Karpas-422 (cell line): ENCODE data around the gene DYSF. TPM values are rescaled to one million over a fixed set of nuclear protein-coding genes. Genes with fewer than 3 reads are reported as not detected.

Source experiments
- DNase-seq: peaks from one replicate; pipeline ENCODE4 v3.0.0-alpha.2; 2015
- H2AFZ ChIP-seq: fragments of 200-600 bp; sonication (generic); 2 replicates; pipeline ENCODE4 v1.6.1; 2014; ENCODE audit warnings: antibody characterized with exemption, low read length, mixed read lengths
- H3K27ac ChIP-seq: fragments of 200-600 bp; sonication (generic); 2 replicates; pipeline ENCODE4 v1.5.1; 2014; ENCODE audit warnings: mild to moderate bottlenecking, low read length, moderate library complexity
- H3K27me3 ChIP-seq: fragments of 200-600 bp; sonication (generic); 2 replicates; pipeline ENCODE4 v1.6.1; 2014; ENCODE audit warnings: low read length, mixed read lengths
- H3K36me3 ChIP-seq: fragments of 200-600 bp; sonication (generic); 2 replicates; pipeline ENCODE4 v1.6.1; 2014; ENCODE audit warnings: low read length, mixed read lengths; ENCODE audit not compliant: insufficient read depth
- H3K4me1 ChIP-seq: fragments of 200-600 bp; sonication (generic); 2 replicates; pipeline ENCODE4 v1.6.1; 2014; ENCODE audit warnings: mild to moderate bottlenecking, low read length, mixed read lengths
- H3K4me2 ChIP-seq: fragments of 200-600 bp; sonication (generic); 2 replicates; pipeline ENCODE4 v1.6.1; 2014; ENCODE audit warnings: low read length, low read depth, mild to moderate bottlenecking; ENCODE audit not compliant: poor library complexity, severe bottlenecking
- H3K4me3 ChIP-seq: fragments of 200-600 bp; sonication (generic); 2 replicates; pipeline ENCODE4 v1.5.1; 2014; ENCODE audit warnings: mild to moderate bottlenecking, antibody characterized with exemption, low read length, mixed read lengths
- H3K79me2 ChIP-seq: fragments of 200-600 bp; sonication (generic); 2 replicates; pipeline ENCODE4 v1.6.1; 2014; ENCODE audit warnings: mild to moderate bottlenecking, low read length, mixed read lengths
- H3K9ac ChIP-seq: fragments of 200-600 bp; sonication (generic); 2 replicates; pipeline ENCODE4 v1.6.0; 2014; ENCODE audit warnings: low read length
- H3K9me2 ChIP-seq: fragments of 200-600 bp; sonication (generic), shearing (Covaris generic); replicated peaks from 2 replicates; pipeline ENCODE4 v1.6.0; 2014; ENCODE audit warnings: mild to moderate bottlenecking, low read length, moderate library complexity; ENCODE audit not compliant: insufficient read depth
- H3K9me3 ChIP-seq: fragments of 300-700, 200-600 bp; sonication (generic); 2 replicates; pipeline ENCODE4 v1.6.1; 2014; ENCODE audit warnings: low read length, mixed read lengths
- H4K20me1 ChIP-seq: fragments of 200-600 bp; sonication (generic); 2 replicates; pipeline ENCODE4 v1.6.1; 2014; ENCODE audit warnings: mild to moderate bottlenecking, antibody characterized with exemption, low read length, low read depth; ENCODE audit not compliant: insufficient read depth
- total RNA-seq: library from RNA; depleted of rRNA; stranded (reverse); fragments of >200 nt; shearing (Covaris generic); gene quantifications from 2 replicates; pipeline ENCODE4 v1.2.3, GENCODE V29; 2014; ENCODE audit warnings: low replicate concordance

Gene DYSF
- total RNA-seq, 1 experiment from 2014 or later, result not detected

DNA sequence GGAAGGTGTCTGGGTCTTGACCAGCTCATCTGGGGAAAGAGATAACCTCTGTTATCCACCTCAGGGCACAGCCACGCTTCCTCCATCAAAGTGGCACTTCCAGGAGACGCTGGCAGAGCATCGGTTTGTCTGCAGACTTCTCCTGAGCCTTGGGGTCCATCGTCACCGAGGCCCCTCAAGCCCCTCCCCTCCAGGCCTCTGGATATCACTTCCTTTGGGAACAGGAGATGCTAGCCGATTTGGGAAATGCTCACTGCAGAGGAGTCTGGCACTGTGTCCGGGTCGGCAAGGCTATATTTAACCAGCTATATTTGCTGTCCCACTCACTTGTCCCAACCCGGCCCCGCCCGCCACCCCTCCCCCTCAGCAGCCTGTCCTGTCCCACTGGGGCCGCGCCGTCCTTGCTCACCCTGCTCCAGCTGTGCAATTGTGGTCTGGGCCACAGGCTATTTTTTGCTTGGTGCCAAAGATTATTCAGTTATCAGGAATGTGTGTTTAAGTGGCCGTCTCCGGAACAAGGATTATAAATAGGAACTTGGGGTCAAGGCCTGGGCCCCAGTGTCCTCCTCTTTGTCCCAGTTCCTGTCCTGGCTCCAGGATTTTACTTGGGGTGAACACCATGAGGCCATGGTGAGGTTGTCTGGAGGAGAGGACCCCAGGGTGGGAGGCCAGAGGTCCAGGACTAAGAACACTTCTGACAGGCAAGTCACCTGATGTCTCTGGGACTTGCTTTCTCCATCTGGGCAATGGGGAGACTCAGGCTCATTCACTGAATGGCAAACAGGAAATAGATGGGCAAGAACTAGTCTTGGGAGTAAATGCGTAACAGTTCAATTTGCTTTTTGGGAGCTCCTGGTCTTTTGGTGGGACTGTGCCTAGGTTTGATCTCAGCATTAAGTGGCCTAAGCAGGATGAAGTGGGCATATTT is 263.6 kb downstream of the DYSF start:
- H2AFZ ChIP-seq, result no peak overlapping the region
- no peak overlapping the region for H3K4me2 ChIP-seq
- H3K79me2 ChIP-seq, result no peaks in the 10 kb centered on the region
- H3K36me3 ChIP-seq, result no peaks in the 10 kb centered on the region
- H3K4me3 ChIP-seq, result no peak overlapping the region
- no peaks in the 10 kb centered on the region for H4K20me1 ChIP-seq
- H3K27me3 ChIP-seq, result no peaks in the 10 kb centered on the region; the same call in 1 of the 2 replicates
- H3K27ac ChIP-seq, result no peak overlapping the region
- H3K4me1 ChIP-seq, result no peaks in the 10 kb centered on the region
- no peaks in the 10 kb centered on the region for H3K9me2 ChIP-seq
- no peaks in the 10 kb centered on the region for H3K9me3 ChIP-seq
- H3K9ac ChIP-seq, result no peak overlapping the region
- no peak for DNase-seq

DNA sequence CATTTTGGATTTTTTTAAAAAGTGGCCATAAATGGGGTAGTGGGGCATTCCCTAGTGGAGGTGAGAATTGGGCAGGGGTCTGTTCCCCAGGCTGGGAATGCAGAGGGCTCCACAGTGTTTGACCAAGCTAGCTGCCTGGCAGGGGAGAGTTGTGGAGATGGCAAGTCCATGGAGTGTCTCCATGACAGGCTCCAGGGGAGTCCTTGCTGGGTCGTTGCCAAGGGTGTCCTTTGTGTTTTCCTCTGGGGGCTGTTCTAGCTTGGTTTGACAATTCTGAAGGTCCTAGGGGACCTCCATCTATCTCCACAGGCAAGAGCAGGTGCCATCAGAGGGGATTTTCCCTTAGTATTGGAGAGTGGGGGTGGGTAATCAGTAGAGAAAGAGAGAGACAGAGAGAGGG is 265.3 kb downstream of the DYSF start:
- Histone ChIP-seq H3K4me1 (no peaks in the 10 kb centered on the region), H3K79me2 (no peaks in the 10 kb centered on the region), H2AFZ (no peak overlapping the region)

DNA sequence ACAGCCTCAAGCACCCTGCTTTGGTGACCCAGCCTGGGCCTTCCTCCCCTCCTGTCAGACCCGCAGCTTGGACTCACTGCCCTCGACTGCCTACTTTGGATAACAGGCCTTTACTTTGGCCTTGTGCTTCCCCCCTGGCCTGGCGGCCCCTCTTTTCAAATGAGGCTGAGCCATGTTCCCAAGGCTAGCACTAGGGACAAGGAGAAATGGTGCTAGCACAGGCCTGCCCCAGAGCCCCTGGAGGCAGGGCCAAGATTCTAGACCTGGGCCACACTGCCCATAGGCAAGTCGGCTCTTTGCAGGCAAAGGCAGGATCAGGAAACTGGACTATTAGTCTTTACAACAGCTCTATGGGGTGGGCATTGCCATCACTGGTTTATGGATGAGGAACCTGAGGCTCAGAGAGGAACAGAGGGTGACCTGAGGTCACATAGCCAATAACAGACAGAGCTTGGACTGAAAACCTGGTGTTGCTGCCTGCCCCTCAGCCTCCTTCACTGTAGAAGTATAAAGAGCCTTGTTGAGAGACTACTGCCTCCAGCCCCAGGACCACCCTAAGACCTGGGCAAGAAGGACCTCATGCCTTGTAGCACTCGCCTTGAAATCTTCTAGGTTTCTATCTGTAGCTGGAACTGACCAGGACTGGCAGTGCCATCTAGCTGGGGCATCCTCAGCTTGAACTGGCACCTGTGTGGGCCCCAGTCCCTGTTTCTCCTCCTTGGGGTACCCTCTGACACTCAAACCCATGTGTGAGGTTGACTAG is 266.3 kb downstream of the DYSF start:
- Histone ChIP-seq H3K9me3 (no peaks in the 10 kb centered on the region), H3K27ac (no peak overlapping the region), H3K79me2 (no peaks in the 10 kb centered on the region), H3K4me1 (no peaks in the 10 kb centered on the region), H3K27me3 (no peaks in the 10 kb centered on the region; the same call in 1 of the 2 replicates), H3K36me3 (no peaks in the 10 kb centered on the region), H3K4me2 (no peak overlapping the region), H3K9me2 (no peaks in the 10 kb centered on the region), H4K20me1 (no peaks in the 10 kb centered on the region), H3K4me3 (no peak overlapping the region), H3K9ac (no peak overlapping the region), H2AFZ (no peak overlapping the region)
- DNase-seq, result no peak

More for the DNA sequence above, 265.3 kb downstream of the DYSF start:
- H3K9me2 ChIP-seq, result no peaks in the 10 kb centered on the region
- H3K27ac ChIP-seq, result no peak overlapping the region
- no peaks in the 10 kb centered on the region for H3K9me3 ChIP-seq
- no peaks in the 10 kb centered on the region for H4K20me1 ChIP-seq
- H3K9ac ChIP-seq, result no peak overlapping the region
- H3K4me2 ChIP-seq, result no peak overlapping the region
- no peaks in the 10 kb centered on the region; the same call in 1 of the 2 replicates for H3K27me3 ChIP-seq
- H3K4me3 ChIP-seq, result no peak overlapping the region
- no peaks in the 10 kb centered on the region for H3K36me3 ChIP-seq
- no peak for DNase-seq

DNA sequence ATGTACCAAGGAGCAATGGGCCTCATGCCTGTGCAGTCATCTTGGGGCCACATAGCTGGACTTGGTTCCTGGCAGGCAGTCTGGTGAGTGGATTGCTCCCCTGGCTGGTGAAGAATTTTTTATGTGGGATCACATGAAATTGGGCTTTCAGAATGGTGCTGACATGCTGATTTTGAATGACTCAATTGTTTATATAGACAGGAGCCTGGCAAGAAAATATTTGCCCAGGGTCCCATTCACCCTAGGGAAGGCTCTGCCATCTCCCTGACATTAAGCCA is 266.9 kb downstream of the DYSF start:
- no peak overlapping the region for H3K27ac ChIP-seq
- no peak for DNase-seq

DNA sequence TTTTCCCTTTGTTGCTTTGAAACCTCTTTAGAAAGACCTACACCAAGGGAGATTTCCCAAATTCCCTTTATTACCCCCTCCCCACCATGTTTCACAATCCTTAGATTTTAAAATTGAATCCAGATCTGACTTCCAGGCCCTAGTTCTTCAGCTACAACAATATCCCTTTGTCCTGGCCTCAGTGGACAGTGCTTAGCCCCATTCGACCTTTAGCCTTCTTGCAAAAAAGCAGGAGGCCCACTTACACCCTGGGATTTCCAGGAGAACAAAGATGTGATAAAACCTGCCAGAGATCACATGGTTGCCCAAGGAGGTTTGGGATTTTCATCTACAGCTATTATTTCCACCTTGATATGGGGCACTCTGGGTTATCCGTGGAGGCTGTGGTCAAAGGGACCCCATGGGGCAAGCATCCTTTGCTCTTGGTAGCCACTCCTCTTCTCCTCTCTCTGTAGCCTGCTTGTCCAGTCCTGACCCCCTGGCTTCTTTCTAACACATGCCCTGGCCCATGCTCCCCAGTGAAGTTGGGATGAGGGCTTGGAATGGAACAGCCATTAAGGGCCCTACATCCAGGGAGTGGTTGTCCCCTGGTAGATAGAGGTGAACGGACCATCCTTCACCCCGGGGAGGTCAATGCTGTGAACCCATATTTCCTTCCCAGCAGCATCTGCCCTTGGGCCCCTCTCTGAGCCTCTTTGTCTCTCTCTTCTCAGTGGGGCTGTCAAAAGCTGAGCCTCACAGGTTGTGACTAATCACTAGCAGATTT is 267.4 kb downstream of the DYSF start:
- Histone ChIP-seq H2AFZ (no peak overlapping the region), H3K36me3 (no peaks in the 10 kb centered on the region), H3K9me2 (no peaks in the 10 kb centered on the region), H4K20me1 (no peaks in the 10 kb centered on the region), H3K4me2 (no peak overlapping the region), H3K27ac (no peak overlapping the region), H3K4me3 (no peak overlapping the region), H3K4me1 (no peaks in the 10 kb centered on the region), H3K79me2 (no peaks in the 10 kb centered on the region), H3K9ac (no peak overlapping the region), H3K9me3 (no peaks in the 10 kb centered on the region; the same call in 1 of the 2 replicates), H3K27me3 (no peaks in the 10 kb centered on the region)
- DNase-seq, result no peak

More for the DNA sequence above, 266.9 kb downstream of the DYSF start:
- Histone ChIP-seq H2AFZ (no peak overlapping the region), H3K79me2 (no peaks in the 10 kb centered on the region), H3K4me1 (no peaks in the 10 kb centered on the region), H3K36me3 (no peaks in the 10 kb centered on the region), H3K4me3 (no peak overlapping the region), H3K9me2 (no peaks in the 10 kb centered on the region), H3K4me2 (no peak overlapping the region), H4K20me1 (no peaks in the 10 kb centered on the region), H3K9me3 (no peaks in the 10 kb centered on the region; the same call in 1 of the 2 replicates), H3K27me3 (no peaks in the 10 kb centered on the region; the same call in 1 of the 2 replicates), H3K9ac (no peak overlapping the region)

DNA sequence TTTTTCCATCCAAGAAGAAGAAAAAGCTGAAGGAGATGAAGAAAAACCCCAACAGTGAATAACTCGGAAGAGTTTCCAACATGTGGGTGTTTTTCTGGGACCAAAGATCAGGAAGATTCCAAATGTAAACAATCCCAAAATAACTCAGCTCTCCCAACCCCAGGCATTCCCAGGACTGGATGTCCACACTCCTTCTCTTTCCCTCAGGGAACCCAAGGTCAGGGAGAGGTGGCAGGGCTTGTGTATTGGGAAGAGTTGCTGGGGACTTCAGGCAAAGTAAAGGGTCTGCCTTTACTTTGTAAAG is 268.0 kb downstream of the DYSF start:
- Histone ChIP-seq H3K4me2 (no peak overlapping the region), H3K27me3 (no peaks in the 10 kb centered on the region), H3K36me3 (no peaks in the 10 kb centered on the region), H3K9me2 (no peaks in the 10 kb centered on the region), H3K4me3 (no peak overlapping the region), H3K4me1 (no peaks in the 10 kb centered on the region), H3K79me2 (no peaks in the 10 kb centered on the region), H3K9ac (no peak overlapping the region), H3K9me3 (no peaks in the 10 kb centered on the region; the same call in 1 of the 2 replicates), H3K27ac (no peak overlapping the region), H4K20me1 (no peaks in the 10 kb centered on the region), H2AFZ (no peak overlapping the region)
- no peak for DNase-seq

DNA sequence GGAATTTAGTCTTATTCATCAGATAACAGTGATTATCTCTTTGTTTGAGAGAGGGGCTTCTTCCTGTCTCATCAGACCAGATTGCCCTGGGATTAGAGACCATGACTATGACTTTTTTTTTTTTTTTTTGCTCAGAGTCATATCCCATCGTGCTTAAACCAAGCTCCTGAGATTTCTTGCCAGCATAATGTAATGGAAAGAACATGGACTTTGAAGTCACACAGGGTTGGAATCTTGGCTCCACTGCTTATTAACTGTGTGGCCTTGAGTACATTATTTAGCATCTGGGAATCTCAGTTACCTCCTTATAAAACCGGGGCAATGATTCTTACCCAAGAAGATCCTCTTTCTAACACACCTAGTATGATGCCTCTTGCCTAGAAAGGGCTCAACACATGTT is 268.3 kb downstream of the DYSF start:
- H3K9me3 ChIP-seq, result no peaks in the 10 kb centered on the region; the same call in 1 of the 2 replicates
- H3K36me3 ChIP-seq, result no peaks in the 10 kb centered on the region
- H2AFZ ChIP-seq, result no peak overlapping the region
- no peak overlapping the region for H3K27ac ChIP-seq
- no peaks in the 10 kb centered on the region for H3K4me1 ChIP-seq
- H3K9ac ChIP-seq, result no peak overlapping the region
- DNase-seq, result no peak
- H3K4me2 ChIP-seq, result no peak overlapping the region
- no peaks in the 10 kb centered on the region for H4K20me1 ChIP-seq
- no peaks in the 10 kb centered on the region for H3K79me2 ChIP-seq
- no peak overlapping the region for H3K4me3 ChIP-seq
- H3K9me2 ChIP-seq, result no peaks in the 10 kb centered on the region
- no peaks in the 10 kb centered on the region for H3K27me3 ChIP-seq

DNA sequence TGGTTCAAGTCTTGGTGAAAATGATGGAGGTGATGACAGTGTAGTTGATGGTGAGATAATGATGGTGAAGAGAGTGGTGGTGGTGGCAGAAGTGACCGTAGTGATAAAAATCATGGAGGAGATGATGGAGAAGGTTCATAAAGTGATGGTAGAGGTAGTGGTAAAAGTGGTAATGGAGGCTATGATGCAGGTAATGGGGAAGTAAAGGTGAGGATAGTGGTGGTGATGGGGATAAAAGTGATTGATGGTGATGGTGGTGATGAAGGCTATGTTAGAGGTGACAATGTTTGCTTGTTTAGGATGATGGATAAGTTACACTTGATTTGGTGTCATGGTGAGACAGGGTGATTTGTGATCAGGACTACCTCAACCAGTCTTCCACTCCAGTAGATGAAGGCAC is 268.9 kb downstream of the DYSF start:
- Histone ChIP-seq H3K79me2 (no peaks in the 10 kb centered on the region), H3K27ac (no peak overlapping the region), H3K4me3 (no peak overlapping the region), H3K9me2 (no peaks in the 10 kb centered on the region), H3K36me3 (no peaks in the 10 kb centered on the region), H3K9me3 (no peaks in the 10 kb centered on the region; the same call in 1 of the 2 replicates), H3K4me2 (no peak overlapping the region), H3K27me3 (no peaks in the 10 kb centered on the region), H4K20me1 (no peaks in the 10 kb centered on the region), H3K9ac (no peak overlapping the region), H3K4me1 (no peaks in the 10 kb centered on the region), H2AFZ (no peak overlapping the region)
- no peak for DNase-seq
